ENCODE data around the gene GPC3.

GPC3 gene

GRCh38 chrX:133956570-133957340 is 28.6 kb downstream of the GPC3 start:
- Histone ChIP-seq H3K79me2 (ENCODE audit: insufficient read depth, low read length) (no peaks in the 10 kb centered on the region), H3K4me1 (ENCODE audit: insufficient read depth, low read length, severe bottlenecking) (no peaks in the 10 kb centered on the region), H2AFZ (ENCODE audit: low read length) (no peak overlapping the region), H3K9ac (ENCODE audit: low read length) (no peak overlapping the region), H3K4me3 (ENCODE audit: low read depth, low read length, poor library complexity, severe bottlenecking) (no peak overlapping the region), H4K20me1 (ENCODE audit: insufficient read depth, low read length) (no peaks in the 10 kb centered on the region), H3K9me3 (ENCODE audit: low read length) (no peaks in the 10 kb centered on the region), H3F3A (ENCODE audit: insufficient read depth, low read length) (no peaks in the 10 kb centered on the region), H3K36me3 (ENCODE audit: insufficient read depth, low read length) (no peaks in the 10 kb centered on the region), H3K27me3 (ENCODE audit: insufficient read depth, low read length) (no peaks in the 10 kb centered on the region), H3K4me2 (ENCODE audit: low read length) (no peak overlapping the region), H3K9me2 (ENCODE audit: low read depth, low read length) (no peaks in the 10 kb centered on the region), H3K27ac (ENCODE audit: low read depth, low read length, poor library complexity, severe bottlenecking) (no peak overlapping the region)
- TF ChIP-seq, protein P1, sequence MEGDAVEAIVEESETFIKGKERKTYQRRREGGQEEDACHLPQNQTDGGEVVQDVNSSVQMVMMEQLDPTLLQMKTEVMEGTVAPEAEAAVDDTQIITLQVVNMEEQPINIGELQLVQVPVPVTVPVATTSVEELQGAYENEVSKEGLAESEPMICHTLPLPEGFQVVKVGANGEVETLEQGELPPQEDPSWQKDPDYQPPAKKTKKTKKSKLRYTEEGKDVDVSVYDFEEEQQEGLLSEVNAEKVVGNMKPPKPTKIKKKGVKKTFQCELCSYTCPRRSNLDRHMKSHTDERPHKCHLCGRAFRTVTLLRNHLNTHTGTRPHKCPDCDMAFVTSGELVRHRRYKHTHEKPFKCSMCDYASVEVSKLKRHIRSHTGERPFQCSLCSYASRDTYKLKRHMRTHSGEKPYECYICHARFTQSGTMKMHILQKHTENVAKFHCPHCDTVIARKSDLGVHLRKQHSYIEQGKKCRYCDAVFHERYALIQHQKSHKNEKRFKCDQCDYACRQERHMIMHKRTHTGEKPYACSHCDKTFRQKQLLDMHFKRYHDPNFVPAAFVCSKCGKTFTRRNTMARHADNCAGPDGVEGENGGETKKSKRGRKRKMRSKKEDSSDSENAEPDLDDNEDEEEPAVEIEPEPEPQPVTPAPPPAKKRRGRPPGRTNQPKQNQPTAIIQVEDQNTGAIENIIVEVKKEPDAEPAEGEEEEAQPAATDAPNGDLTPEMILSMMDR (IDR thresholded peaks at IDR 0.05; ENCODE audit: low read length): no peak
- no peak for TF ChIP-seq EZH2 (IDR thresholded peaks at IDR 0.05; ENCODE audit: borderline replicate concordance, low read length)

DNA sequence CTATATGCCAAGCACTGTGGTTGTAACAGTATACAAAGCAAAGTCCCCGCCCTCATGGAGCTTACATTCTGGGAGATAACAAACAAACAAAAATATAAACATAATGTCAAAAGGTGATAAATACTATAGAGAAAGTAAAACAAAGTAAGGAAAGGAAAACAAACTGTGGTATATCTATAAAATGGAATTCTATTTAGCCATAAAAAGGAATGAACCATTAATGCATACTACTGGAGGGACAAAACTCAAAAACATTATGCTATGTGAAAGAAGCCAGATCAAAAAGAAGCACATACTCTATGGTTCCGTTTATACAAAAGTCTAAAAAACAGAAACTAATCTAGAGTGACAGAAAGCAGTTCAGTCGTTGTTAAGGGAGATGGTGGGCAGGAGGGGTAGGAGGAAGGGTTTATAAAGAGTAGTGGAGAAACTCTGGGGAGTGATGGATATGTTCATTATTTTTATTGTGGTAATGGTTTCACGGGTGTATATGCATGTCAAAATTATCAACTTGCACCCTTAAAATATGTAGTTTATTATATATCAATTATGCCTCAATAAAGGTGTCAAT is 31.5 kb downstream of the GPC3 start:
- H3K27ac ChIP-seq (ENCODE audit: low read depth, low read length, poor library complexity, severe bottlenecking): no peak overlapping the region
- H3K4me3 ChIP-seq (ENCODE audit: low read depth, low read length, poor library complexity, severe bottlenecking): no peak overlapping the region
- no peak overlapping the region for H3K4me2 ChIP-seq (ENCODE audit: low read length)
- H3K36me3 ChIP-seq (ENCODE audit: insufficient read depth, low read length): no peaks in the 10 kb centered on the region
- H3K9me3 ChIP-seq (ENCODE audit: low read length): no peaks in the 10 kb centered on the region
- no peaks in the 10 kb centered on the region for H3F3A ChIP-seq (ENCODE audit: insufficient read depth, low read length)
- no peaks in the 10 kb centered on the region for H3K4me1 ChIP-seq (ENCODE audit: insufficient read depth, low read length, severe bottlenecking)
- H3K9me2 ChIP-seq (ENCODE audit: low read depth, low read length): no peaks in the 10 kb centered on the region
- no peaks in the 10 kb centered on the region for H3K79me2 ChIP-seq (ENCODE audit: insufficient read depth, low read length)
- H2AFZ ChIP-seq (ENCODE audit: low read length): no peak overlapping the region
- no peaks in the 10 kb centered on the region for H3K27me3 ChIP-seq (ENCODE audit: insufficient read depth, low read length)
- H4K20me1 ChIP-seq (ENCODE audit: insufficient read depth, low read length): no peaks in the 10 kb centered on the region
- no peak overlapping the region for H3K9ac ChIP-seq (ENCODE audit: low read length)
- TF ChIP-seq, protein P1 (IDR thresholded peaks at IDR 0.05; ENCODE audit: low read length): no peak
- no peak for TF ChIP-seq EZH2 (IDR thresholded peaks at IDR 0.05; ENCODE audit: borderline replicate concordance, low read length)

DNA sequence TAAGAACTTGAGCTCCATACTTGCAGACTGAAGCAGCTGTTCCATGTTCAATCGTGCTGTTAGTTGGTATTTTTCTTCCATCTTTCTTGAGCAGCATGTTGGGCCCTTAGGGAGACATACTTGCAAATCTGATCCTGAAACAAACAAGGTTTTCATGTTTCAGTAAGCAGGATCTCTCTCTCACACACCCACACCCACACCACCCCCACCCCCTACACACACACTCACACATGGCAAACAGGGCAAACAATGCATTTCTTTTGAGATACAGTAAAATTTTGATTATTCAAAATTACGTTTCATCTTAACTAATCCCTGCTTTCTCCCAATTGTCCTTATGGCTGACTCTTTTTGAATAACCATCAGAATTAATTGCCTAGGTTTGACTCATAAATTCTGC is 32.3 kb downstream of the GPC3 start:
- Histone ChIP-seq H3K27me3 (ENCODE audit: insufficient read depth, low read length) (no peaks in the 10 kb centered on the region), H3F3A (ENCODE audit: insufficient read depth, low read length) (no peaks in the 10 kb centered on the region), H3K4me3 (ENCODE audit: low read depth, low read length, poor library complexity, severe bottlenecking) (no peak overlapping the region), H3K79me2 (ENCODE audit: insufficient read depth, low read length) (no peaks in the 10 kb centered on the region), H3K4me2 (ENCODE audit: low read length) (no peak overlapping the region), H4K20me1 (ENCODE audit: insufficient read depth, low read length) (no peaks in the 10 kb centered on the region), H3K9me3 (ENCODE audit: low read length) (no peaks in the 10 kb centered on the region), H3K4me1 (ENCODE audit: insufficient read depth, low read length, severe bottlenecking) (no peaks in the 10 kb centered on the region), H3K9me2 (ENCODE audit: low read depth, low read length) (no peaks in the 10 kb centered on the region), H3K27ac (ENCODE audit: low read depth, low read length, poor library complexity, severe bottlenecking) (no peak overlapping the region), H3K36me3 (ENCODE audit: insufficient read depth, low read length) (no peaks in the 10 kb centered on the region), H3K9ac (ENCODE audit: low read length) (no peak overlapping the region), H2AFZ (ENCODE audit: low read length) (no peak overlapping the region)
- TF ChIP-seq, protein P1 (IDR thresholded peaks at IDR 0.05; ENCODE audit: low read length): no peak
- no peak for TF ChIP-seq EZH2 (IDR thresholded peaks at IDR 0.05; ENCODE audit: borderline replicate concordance, low read length)
